ENCODE results near the gene IQSEC1. TPM values are rescaled to one million over a fixed set of nuclear protein-coding genes. Genes with fewer than 3 reads are reported as not detected.

IQSEC1 gene
- total and polyA plus RNA-seq, 2 of the 8 experiments (the other 6 are each of a cell fraction or from before 2014, with no cell fraction given) = 6.8 to 28.8 TPM

DNA sequence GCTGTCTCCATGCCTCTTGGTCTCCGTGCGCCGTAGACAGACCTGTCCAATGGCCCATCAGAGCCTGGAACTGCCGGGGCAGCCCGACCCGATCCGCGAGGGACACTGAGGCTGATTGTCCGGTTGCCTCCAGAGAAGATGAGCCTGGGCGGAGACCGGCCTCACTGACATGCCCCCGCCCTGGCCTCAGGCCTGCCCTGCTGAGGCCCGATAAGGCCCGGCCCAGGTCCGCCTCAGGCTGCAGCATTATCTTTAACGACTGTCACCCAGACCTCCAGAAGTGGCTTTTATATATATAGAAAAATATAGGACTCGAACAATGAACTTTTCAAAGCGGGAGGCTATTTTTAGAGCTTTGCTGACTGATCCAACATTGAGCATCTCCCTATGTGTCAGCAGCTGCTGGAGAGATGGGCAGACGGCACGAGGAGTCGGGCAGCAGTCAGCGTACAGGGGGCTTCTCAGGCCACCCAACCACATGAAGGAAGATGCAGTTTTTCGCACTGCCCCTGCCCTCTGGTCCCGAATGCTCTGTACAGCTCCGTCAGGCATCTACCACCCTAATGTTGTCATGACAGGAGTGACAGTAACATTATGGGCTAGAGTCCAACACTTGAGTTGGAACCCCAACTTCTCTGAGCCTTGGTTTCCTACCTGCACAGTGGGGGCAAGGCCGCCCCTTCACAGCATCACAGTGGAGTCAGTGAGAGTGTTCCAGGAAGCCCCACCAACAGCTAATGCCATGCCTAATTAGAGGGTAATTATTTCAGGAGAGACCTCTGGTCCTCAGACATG, 119.8 kb downstream of the IQSEC1 start:
- no peaks in the 10 kb centered on the region for H3K9me3 ChIP-seq (ENCODE audit: insufficient read depth in 2 of 2, low read depth in 1 of 2, low read length in 1 of 2)
- H3K36me3 ChIP-seq (ENCODE audit: control insufficient read depth in 2 of 4, insufficient read depth in 4 of 4, low read length in 3 of 4) = no peaks in the 10 kb centered on the region
- H2BK12ac ChIP-seq (ENCODE audit: low read depth, low read length) = no peak overlapping the region
- no peak overlapping the region for H2BK15ac ChIP-seq (ENCODE audit: low read length)
- no peak overlapping the region for H2AK5ac ChIP-seq (ENCODE audit: low read depth, low read length)
- no peaks in the 10 kb centered on the region; a peak in 1 of 7 replicates for H3K4me1 ChIP-seq (replicated peaks in 1 of 4; ENCODE audit: control insufficient read depth in 3 of 4, insufficient read depth in 4 of 4, low read length in 3 of 4)
- H3K27me3 ChIP-seq (replicated peaks in 1 of 4; ENCODE audit: control insufficient read depth in 3 of 4, extremely low read depth in 1 of 4, insufficient read depth in 3 of 4, low read length in 3 of 4) = no peaks in the 10 kb centered on the region
- CTCF ChIA-PET (ENCODE audit: partially characterized antibody) = interaction anchor here (1.1 to 1.8 kb wide), 3 partner anchors 12 to 62 kb away, joined by 4 to 6 read pairs (median 4); no protein-coding TSS in a partner anchor
- 81% methylated on average over 26 of the region's 26 CpGs; no CpG with 5 or more reads in 1 of the 2 experiments for WGBS, 2 experiments (ENCODE audit: extremely low coverage in 1 of 2, insufficient coverage in 1 of 2, insufficient read length in 1 of 2, insufficient replicate concordance in 2 of 2, low coverage in 1 of 2, low lambda C conversion rate in 2 of 2, missing lambda C conversion rate in 1 of 2)
- no peak overlapping the region for H2BK20ac ChIP-seq (ENCODE audit: low read length)
- H3K4ac ChIP-seq (replicated peaks; ENCODE audit: insufficient read length, low read depth, low read length) = no peak overlapping the region
- no peak overlapping the region for H3K23ac ChIP-seq (ENCODE audit: insufficient read length)
- H3K18ac ChIP-seq (ENCODE audit: extremely low read depth, low read length) = no peak overlapping the region
- no peaks in the 10 kb centered on the region for H3K23me2 ChIP-seq (ENCODE audit: low read depth, low read length)
- FAIRE-seq (no peak), DNase-seq (ENCODE audit: low read depth in 1 of 2, low spot score in 2 of 2) (no peak)
- H3K4me2 ChIP-seq (ENCODE audit: insufficient read depth in 1 of 2, low read depth in 2 of 2, low read length in 2 of 2) = no peak overlapping the region
- peaks cover 0 to 8% of the 10 kb centered on the region in 2 experiments; a peak in 2 of 4 replicates for H3K79me2 ChIP-seq (ENCODE audit: control insufficient read depth in 1 of 2, insufficient read depth in 2 of 2, low read length in 2 of 2)
- H4K20me1 ChIP-seq (replicated peaks in 1 of 2; ENCODE audit: control insufficient read depth in 1 of 2, insufficient read depth in 2 of 2, low read length in 2 of 2) = peaks cover 18 to 31% of the 10 kb centered on the region in 2 experiments
- no peak overlapping the region for H3K27ac ChIP-seq (ENCODE audit: low read depth, low read length)
- no peak overlapping the region for H3K4me3 ChIP-seq (ENCODE audit: extremely low read depth in 1 of 4, insufficient read depth in 2 of 4, low read depth in 3 of 4, low read length in 4 of 4)
- H2AFZ ChIP-seq (ENCODE audit: low read length) = no peak overlapping the region
- H4K8ac ChIP-seq (ENCODE audit: extremely low read depth, insufficient read depth, low read length) = peak overlapping the region; percentile 35; the same call in 1 of the 2 replicates
- H2BK120ac ChIP-seq (replicated peaks; ENCODE audit: low read depth, low read length) = no peak overlapping the region
- H4K5ac ChIP-seq (ENCODE audit: insufficient read length, low read depth, low read length) = no peak overlapping the region
- POLR2A ChIA-PET (ENCODE audit: partially characterized antibody) = no interaction called here
- peaks cover 18% of the 10 kb centered on the region for H3K79me1 ChIP-seq (ENCODE audit: low read depth, low read length)
- H4K91ac ChIP-seq (replicated peaks; ENCODE audit: insufficient read length, low read length) = no peak overlapping the region
- H3K14ac ChIP-seq (ENCODE audit: insufficient read length) = no peak overlapping the region
- TF ChIP-seq, protein P1, sequence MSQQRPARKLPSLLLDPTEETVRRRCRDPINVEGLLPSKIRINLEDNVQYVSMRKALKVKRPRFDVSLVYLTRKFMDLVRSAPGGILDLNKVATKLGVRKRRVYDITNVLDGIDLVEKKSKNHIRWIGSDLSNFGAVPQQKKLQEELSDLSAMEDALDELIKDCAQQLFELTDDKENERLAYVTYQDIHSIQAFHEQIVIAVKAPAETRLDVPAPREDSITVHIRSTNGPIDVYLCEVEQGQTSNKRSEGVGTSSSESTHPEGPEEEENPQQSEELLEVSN (IDR thresholded peaks at IDR 0.05) = no peak
- TF ChIP-seq CBX8 (IDR thresholded peaks at IDR 0.05; ENCODE audit: borderline replicate concordance, low read depth, low read length) (no peak), SP2 (IDR thresholded peaks at IDR 0.05; ENCODE audit: low read length) (no peak), SP4 (IDR thresholded peaks at IDR 0.05; ENCODE audit: low read length) (no peak)
- peak overlapping the region; percentile 35; the same call in 1 of the 2 replicates for H2BK5ac ChIP-seq (ENCODE audit: low read depth, low read length)
- H3K9ac ChIP-seq (replicated peaks in 1 of 4; ENCODE audit: extremely low read depth in 1 of 4, low read depth in 3 of 4, low read length in 3 of 4) = no peak overlapping the region
- no peak overlapping the region for H3K56ac ChIP-seq (replicated peaks; ENCODE audit: insufficient read length, low read depth, low read length)
